ENCODE results near the gene TLK2.
"Not testable (repeated sequence)": the region's sequence is repeated elsewhere in the genome, so short reads cannot be mapped to it uniquely, and the experiment has no call there.

TLK2 gene

DNA sequence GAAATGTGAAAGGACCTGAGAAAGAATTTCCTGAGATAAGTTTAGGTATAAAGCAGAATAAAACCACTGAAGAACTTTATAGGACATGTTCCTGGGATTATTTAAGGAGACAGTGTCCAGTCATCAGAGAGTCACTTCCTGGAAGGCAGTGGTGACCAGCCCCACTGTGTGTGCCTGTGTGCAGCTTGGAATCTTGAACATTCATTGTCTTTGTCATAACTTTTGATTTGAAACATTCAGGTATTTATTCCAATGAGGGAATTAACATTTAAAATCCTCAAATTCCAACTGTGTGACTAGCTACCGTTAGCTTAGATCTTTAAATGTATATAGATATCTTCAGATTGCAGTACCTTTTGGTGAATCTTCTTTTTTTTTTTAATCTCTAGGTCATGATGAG lies 87.2 kb downstream of the TLK2 start:
- no peak for DNase-seq

DNA sequence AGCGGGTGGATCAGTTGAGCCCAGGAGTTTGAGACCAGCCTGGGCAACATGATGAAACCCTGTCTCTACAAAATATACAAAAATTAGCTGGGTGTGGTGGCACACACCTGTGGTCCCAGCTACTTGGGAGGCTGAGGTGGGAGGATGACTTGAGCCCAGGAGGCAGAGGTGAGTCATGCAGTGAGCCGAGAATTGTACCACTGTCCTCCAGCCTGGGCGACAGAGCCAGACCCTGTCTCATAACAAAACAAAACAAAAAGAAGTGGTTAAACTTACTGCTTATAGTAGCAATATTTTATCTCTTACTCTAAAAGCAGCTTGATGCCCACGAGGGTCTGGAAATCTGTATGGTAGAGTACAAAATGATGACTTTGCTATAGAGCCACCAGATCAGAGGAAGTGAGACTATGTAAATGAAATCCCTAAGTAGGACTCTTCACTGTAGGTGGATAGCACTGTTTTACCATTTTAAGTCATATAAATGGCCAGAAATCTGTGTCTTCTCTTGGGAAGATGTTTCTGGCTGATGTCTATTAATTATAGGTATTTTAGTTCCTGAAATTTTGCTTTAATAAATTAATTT lies 88.5 kb downstream of the TLK2 start:
- no peak for DNase-seq

DNA sequence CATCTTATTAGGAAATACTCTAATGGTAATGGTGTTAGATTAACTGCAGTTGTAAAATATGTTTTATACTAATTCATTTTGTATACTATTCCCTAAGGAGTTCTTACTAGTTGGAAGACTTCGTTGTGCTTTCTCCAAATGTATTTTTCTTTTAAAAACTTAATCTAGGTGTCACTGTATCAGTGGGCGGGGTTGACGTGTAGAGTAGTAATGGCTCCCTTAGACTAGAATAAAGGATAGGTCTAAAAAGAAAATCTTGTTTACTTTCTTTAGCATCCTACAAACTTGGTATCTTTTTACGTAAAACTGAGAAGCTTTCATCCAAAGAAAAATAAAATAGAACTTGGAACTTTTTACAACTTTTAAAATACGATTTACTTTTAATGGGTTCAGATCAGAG lies 93.9 kb downstream of the TLK2 start:
- no peak for DNase-seq

DNA sequence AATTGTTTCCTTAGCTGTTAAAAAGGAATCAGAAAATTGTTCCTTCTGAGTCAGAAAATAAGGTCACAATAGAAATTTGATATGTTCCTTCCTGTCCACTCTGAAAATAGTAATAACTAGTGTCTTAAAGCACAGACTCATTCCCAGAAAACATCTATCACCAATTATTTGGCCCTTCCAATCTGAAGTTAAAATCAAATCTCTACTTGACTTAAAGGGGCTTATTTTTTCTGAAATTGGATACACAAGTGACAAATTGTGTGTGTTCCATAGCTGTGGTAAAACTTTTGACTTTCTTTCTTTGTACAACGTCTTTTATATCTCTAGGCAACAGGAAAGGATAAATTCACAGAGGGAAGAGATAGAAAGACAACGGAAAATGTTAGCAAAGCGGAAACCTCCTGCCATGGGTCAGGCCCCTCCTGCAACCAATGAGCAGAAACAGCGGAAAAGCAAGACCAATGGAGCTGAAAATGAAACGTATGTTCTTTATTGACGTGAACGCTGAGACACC lies 94.3 kb downstream of the TLK2 start:
- no peak for DNase-seq

DNA sequence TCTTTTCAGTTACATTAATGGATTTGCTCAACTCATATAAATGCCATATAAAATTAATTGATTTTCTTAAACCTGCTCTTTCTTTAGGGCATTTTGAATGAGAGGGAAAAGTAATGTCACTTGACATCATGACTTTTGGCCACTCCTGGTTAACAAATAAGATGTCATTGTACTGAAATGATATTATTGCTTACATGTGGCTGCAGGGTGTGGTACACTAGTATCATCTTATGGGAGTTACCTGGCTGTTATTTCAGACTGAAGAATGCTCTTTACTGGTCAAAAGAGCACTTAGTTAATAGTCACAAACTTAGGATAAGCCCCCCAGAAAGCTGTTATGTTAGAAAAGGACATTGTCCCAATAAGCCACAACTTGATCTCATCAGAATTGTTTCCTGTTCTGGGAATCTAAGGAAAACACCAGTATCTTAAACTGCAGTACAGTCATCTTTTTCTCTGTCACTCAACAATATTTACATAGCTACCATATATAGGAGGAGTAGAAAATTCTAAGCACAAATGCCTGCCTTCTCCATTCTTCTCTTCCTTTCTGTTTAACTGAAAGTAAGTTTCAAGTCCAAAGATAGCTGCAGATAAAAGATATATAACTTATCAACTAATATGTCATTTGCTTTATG lies 95.0 kb downstream of the TLK2 start:
- DNase-seq, result no peak

DNA sequence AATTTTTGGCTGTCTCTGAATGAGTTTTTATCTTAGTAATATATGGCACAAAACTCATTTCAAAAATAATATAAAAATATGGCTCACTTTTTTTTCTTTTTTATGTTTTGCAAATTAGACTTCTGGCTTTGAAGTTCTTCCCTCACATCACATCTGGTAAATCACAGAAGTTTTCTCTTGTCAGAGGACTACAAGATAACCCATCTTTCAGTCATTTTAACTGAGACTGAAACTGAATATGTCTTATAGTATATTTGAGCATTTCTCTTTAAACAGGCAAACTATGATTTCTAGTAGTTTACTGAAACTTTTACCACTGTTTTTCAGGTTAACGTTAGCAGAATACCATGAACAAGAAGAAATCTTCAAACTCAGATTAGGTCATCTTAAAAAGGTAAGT lies 97.8 kb downstream of the TLK2 start:
- DNase-seq, result no peak

DNA sequence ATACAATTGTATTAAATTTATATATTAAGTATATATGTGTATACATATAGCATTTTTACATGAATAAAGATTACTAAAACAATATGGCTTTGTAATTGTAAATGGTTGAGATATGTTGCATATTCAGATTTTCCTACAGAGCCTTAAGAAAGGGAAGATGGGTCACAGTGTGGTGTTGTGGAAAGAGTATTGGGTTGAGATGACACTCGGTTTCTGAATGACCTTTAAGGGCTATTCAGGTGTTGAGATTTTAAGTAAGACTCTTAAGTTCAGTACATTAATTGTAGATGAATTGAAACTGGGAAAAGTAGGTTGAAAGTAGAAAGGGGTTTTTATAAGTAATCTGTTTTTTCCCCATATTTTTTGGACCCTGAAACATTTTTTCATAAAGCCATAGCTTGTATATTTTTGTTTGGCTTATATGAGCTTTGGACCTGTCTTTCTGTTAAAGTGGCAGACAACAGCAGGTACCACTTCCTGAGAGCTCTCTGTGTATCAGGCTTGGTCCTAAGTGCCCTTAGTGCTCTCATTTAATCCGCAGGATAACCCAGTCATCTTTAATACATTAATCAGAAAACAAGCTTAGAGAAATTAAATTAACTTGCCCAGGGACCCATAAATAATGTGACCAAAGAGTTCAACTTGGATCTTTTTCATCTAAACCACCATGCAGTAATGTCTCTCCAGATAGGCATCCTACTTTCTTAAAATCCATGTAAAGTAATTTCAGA lies 100.3 kb downstream of the TLK2 start:
- DNase-seq, result no peak

DNA sequence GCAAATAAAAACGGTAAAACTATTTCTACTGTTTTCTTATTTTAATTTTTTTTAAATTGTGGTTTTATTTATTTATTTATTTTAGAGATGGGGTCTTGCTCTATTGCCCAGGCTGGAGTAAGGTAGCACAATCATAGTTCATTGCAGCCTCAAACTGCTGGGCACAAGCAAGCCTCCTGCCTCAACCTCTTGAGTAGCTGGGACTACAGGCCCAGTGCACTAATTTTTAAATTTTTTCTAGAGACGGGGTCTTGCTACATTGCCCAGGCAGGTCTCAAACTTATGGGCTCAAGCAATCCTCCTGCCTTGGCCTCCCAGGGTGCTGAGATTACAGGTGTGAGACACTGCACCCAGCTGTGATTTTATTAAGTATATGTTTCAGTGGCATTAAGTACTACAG lies 102.3 kb downstream of the TLK2 start:
- DNase-seq, result no peak

DNA sequence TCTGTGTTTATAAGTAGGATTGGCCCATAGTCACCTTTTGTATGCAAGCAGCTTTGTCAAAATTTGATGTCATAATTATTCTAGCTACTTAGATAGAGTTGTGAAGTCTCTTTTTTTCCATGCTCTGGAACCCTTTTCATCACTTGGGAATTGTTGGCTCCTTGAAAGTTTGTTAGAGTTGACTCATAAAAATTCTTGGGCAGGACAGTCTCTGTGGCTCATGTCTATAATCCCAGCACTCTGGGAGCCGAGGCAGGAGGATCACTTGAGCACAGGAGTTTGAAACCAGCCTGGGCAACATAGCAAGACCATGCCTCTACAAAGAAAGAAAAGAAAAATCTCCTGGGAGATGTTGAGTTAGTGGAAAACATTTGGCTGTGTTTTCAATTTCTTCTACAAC lies 103.1 kb downstream of the TLK2 start:
- DNase-seq, result no peak

DNA sequence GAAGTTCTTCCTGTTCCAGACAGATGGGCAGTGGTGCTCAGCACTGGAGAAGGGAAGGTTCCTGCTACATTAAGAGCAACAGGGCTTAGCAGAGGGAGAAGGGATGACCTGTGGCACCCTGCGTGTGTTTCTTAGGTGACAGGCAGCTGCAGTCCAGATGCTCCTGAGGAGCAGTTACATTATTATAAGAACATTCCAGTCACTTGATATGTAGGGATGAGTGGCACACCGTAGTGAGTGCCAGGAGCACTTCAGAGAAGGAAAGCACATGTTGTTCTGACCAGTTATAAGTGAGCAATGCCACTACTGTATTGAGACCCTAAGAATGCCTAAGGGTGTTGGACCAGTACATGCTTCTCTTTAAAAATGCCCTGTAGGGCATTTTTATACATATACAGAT lies 108.9 kb downstream of the TLK2 start:
- DNase-seq, result peak; percentile 13

DNA sequence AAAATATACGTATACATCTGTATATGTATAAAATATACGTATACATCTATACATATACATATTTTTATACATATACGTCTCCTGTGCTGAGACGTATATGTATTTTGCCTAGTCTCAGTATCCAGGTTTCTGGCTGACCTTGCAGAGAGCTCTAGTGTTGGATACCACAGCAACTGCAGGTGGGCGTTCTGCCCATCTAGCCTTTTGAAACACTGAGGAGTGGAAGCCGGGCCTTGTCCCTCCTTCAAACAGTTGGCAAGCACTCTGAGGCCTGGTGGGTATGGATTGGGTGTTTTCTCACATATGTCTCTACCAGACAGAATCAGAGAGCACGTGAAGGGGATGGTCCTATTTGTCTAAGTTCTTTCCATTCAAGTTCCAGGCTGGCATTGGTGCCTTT lies 109.5 kb downstream of the TLK2 start:
- DNase-seq, result no peak

DNA sequence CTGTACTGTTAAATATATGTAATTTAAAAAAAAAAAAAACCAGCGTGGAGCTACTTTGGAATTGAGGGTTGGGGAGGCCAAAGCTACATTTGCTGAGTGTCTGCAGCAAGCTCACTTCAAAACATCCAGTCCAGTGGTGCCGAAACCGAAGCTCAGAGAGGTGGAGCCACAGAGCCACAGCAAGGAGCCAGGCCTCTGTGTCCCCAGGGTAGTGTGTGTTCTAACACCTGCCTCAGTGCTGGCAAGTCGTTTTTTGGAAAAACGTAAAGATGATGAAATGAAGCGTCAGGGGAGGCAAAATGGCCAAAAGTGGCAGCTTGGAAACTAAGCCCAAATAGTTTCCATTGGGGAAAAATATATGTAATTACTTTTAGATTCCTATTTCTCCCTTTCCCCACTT lies 112.7 kb downstream of the TLK2 start:
- no peak for DNase-seq

DNA sequence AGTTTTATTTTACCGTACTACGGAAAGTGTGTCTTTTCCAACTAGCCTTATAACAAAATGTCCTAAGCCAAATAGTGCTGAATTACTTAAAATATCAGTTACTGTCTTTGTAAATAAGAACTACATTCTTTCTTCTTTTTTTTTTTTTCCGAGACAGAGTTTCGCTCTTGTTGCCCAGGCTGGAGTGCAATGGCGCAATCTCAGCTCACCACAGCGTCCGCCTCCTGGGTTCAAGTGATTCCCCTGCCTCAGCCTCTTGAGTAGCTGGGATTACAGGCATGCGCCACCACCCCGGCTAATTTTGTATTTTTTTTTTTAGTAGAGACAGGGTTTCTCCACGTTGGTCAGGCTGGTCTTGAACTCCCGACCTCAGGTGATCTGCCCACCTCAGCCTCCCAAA lies 113.2 kb downstream of the TLK2 start:
- DNase-seq, result not testable (repeated sequence)

DNA sequence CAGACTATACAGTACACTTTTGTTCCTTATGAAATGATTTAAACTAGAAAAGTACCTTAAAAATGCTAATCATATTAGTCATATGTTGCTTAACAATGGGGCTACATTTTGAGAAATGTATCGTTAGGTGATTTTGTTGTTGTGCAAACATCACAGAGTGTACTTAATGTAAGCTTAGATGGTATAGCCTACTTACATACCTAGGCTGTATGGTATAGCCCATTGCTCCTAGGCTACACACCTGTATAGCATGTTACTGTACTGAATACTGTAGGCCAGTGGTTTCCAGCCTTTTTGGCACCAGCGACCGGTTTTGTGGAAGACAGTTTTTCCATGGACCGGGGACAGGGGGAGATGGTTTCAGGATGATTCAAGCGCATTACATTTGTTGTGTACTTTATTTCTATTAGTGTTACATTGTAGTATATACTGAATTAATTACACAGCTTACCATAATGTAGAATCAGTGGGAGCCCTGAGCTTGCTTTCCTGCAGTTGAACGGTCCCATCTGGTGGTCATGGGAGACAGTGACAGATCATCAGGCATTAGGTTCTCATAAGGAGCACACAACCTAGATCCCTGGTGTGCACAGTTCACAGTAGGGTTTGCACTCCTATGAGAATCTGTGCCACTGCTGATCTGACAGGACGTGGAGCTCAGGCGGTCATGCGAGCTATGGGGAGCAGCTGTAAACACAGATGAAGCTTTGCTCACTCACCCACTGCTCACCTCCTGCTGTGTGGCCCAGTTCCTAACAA lies 113.9 kb downstream of the TLK2 start:
- DNase-seq, result no peak

DNA sequence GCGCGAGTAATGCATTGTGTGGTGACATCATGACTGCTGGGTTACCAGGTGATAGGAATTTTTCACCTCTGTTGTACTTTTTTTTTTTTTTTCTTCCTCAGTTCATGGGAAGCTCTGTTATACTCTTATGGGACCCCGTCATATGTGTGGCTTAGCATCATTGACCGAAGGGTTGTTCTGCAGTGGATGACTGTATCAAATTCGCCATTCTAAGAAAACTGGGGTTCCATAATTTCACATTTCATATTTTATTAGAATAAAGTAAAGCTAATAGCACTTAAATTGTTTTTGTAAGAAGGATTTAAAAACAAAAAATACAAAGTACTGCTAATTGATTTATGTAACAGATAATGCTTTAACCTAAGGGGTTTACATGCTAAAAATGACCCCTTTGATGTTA lies 116.9 kb downstream of the TLK2 start:
- no peak for DNase-seq

DNA sequence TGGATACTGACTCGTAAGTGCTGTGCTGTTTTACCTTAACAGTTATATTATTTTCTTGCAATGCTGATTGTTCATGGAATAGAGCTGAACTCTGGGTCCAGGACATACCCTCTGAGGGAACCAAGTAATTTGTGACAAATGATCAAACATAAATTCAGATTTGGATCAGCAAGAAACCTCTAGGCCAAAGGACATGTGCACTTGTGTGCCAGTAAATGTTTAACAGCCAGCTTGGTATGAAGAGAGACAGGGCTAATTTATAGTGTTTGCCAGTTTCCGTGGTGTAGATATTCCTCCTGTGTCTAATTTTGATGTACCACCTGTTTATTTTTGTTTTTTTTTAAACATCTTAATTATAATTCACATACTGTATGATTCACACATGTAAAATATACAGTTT lies 118.0 kb downstream of the TLK2 start:
- no peak for DNase-seq

DNA sequence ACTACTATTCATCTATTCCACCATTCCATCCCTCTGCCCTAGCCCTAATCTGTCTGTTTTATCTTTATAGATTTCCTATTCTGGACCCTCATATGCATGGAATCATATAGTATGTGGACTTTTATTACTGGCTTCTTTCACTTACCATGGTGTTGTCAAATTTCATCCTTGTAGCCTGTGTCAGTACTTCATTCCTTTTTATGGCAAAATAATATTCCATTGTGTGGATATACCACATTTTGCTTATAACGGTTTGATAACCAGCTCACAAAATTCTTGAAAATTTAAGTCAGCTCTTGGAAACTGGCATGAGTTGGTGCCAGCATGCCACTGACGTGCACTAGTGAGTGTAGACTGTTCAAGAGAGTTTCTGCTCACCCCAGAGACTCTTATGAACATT lies 118.5 kb downstream of the TLK2 start:
- no peak for DNase-seq

DNA sequence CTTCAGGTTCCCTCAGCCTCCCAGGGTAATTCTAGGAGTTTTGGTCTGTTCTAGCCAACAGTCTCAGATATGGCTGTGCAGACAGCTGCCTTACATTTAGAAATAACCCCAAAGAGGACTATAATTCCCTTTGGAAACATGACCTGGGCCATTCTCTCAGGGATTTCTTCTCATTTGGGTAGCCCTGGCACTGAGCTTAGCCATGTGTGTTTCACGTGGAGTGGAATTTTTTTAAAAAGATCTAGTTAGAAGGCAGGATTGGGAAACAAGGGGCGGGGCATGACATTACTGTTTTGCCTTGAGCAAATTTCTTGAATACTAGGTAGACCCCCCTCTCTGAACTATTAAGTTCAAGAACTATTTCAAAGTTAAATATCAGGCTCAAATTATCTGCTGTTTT lies 119.3 kb downstream of the TLK2 start:
- no peak for DNase-seq

DNA sequence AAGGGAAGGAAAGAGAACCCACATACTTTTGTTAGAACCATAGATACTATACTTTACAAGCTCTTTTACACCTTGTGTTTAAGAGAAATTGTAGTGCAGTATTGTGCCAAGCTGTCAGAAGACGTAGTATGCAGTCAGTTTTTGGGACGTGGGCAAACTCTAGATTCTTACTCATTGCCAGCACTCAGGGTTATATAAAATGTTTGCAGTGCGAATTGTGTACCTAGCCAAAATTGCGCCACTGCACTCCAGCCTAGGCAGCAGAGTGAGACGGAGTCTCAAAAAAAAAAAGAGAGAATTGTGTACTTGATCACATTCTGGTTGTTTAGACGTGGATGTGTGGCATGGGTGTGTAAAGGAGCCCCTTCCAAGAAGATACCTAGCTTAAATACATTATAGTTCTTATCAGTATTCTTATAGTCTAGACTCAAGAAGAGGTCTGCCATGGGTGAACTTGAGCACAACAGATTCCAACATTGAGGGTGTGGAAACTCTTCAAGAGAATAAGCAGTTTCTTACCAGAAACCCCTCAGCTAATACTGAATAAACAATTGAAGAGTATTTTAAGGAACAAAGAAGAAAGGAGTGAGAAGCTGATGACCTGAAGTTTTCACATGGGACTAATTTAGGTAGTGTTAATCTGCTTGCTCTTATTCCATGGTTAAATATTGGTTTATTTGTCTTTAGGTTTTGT lies 121.5 kb downstream of the TLK2 start:
- DNase-seq, result no peak

DNA sequence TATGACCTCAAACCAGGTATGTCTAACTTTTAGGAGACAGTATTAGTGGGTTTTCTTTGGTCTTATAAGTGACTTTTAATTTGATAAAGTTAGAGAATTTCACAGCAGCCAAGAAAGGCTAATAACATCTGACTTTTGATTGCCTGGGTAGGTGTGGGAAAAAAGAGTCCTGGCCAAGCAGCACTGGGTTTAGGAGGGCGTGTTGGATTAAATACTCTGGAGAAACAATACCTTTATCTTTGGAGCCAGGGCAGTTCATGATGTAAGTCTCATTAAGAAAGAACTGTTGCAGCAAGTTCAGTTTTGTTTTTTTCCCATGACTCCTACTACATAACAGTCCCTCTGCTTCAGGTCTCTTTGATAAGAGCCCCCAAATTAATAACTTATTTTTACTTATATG lies 122.2 kb downstream of the TLK2 start:
- no peak for DNase-seq

DNA sequence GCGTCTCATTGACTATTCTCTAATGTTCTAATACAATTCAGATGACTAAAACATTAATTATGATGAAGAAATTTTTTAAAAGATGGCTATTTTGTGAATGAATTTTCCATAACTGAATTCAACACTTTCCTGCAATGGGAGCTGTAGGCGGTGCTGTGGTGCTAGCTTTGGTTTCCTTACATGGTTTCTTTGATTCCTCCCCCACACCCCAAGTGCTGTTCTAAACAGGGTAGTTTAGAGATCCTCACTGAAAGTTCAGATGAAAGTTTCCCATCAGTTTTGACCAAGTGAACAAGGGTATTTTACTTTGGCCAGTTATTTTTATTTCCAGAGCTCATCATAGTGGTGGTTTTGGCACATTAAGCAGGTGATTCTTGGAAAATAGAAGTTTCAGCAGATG lies 122.8 kb downstream of the TLK2 start:
- no peak for DNase-seq

DNA sequence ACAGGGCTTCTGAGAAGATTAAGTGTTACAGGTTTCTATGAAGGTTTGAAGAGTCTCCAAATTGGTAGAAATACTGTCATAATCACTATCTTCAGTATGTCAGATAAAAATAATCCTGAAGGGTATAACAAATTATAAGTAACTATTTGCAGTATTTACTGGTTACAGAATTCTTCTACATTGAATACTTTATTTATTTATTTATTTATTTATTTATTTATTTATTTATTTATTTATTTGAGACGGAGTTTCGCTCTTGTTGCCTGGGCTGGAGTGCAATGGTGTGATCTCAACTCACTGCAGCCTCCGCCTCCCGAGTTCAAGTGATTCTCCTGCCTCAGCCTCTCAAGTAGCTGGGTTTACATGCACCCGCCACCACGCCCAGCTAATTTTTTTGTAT lies 125.2 kb downstream of the TLK2 start:
- DNase-seq, result not testable (repeated sequence)

DNA sequence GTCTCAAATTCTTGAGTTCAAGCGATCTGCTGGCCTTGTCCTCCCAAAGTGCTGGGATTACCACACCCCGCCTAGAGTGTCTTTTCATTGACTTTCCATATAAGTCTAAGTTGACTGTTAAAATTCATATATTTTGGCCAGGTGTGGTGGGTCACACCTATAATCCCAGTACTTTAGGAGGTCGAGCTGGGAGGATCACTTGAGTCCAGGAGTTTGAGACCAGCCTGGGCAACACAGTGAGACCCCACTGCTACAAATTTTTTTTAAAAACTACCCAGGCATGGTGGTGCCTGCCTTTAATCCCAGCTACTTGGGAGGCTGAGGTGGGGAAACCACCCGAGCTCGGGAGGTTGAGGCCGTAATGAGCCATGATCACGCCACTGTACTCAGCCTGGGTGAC lies 127.0 kb downstream of the TLK2 start:
- DNase-seq, result no peak

All from NCI-H2171 treated with DMSO at 0.1 percent for 48 hours (cell line).